ENCODE results near the gene FUT3. TPM values are rescaled to one million over a fixed set of nuclear protein-coding genes. Genes with fewer than 3 reads are reported as not detected.

The FUT3 gene
- total and polyA plus RNA-seq, 9 of the 15 experiments (the other 6 are each of a cell fraction or from before 2014, with no cell fraction given), result 0.09 TPM; not detected in 8

GRCh38 chr19:5798244-5798643, 53.0 kb downstream of the FUT3 start:
- Histone ChIP-seq H3K79me2 (ENCODE audit: control insufficient read depth, insufficient read depth, low read length) (no peaks in the 10 kb centered on the region), H2AFZ (ENCODE audit: low read depth, low read length) (no peak overlapping the region), H3K27ac (ENCODE audit: extremely low read depth, low read depth, low read length) (no peak overlapping the region), H3K27me3 (ENCODE audit: control insufficient read depth in 2 of 2, insufficient read depth in 2 of 2, low read length in 2 of 2) (no peaks in the 10 kb centered on the region), H3K4me1 (replicated peaks in 1 of 2; ENCODE audit: control insufficient read depth in 2 of 2, insufficient read depth in 2 of 2, low read length in 2 of 2) (peaks cover 32 to 58% of the 10 kb centered on the region in 2 experiments), H3K4me3 (no peak overlapping the region), H3K4me2 (ENCODE audit: insufficient read depth, low read length) (no peak overlapping the region), H3K9ac (ENCODE audit: insufficient read depth in 1 of 2, low read depth in 2 of 2, low read length in 2 of 2) (no peak overlapping the region), H3K36me3 (ENCODE audit: control insufficient read depth, insufficient read depth, low read length) (no peaks in the 10 kb centered on the region), H3K9me3 (replicated peaks; ENCODE audit: control insufficient read depth, insufficient read depth, low read depth, low read length) (no peaks in the 10 kb centered on the region), H4K20me1 (replicated peaks; ENCODE audit: control insufficient read depth, insufficient read depth, low read length) (0 out of 2 replicates have a peak, but pooled peaks cover 11% of the 10 kb centered on the region), H3K9me1 (ENCODE audit: control insufficient read depth, insufficient read depth, low read length) (no peaks in the 10 kb centered on the region)
- intact Hi-C loops (cut with micrococcal nuclease) (no loop called here), in situ Hi-C loops (cut with MboI) (no loop called here)
- 65% methylated on average over 8 of the region's 8 CpGs for WGBS (ENCODE audit: insufficient coverage, low coverage, missing lambda C conversion rate)
- DNase-seq (ENCODE audit: extremely low read depth in 1 of 4, low spot score in 3 of 4), result no peak
- ChIA-PET POLR2A (interaction anchor here (0.6 kb wide), 3 partner anchors 24 to 701 kb away, joined by 3 to 5 read pairs (median 3); no protein-coding TSS in a partner anchor), CTCF (ENCODE audit: low intra/inter-chr PET ratio) (no interaction called here)
- ATAC-seq, result no peak
- no TSS peak for BruUV-seq (replicated peaks)
- no peak for FAIRE-seq
- TF ChIP-seq ZC3H4 (CRISPR knock-in tag; IDR thresholded peaks at IDR 0.05; ENCODE audit: borderline replicate concordance) (no peak), CHD4 (IDR thresholded peaks at IDR 0.05; ENCODE audit: insufficient read depth, insufficient replicate concordance, low read depth, low read length, poor library complexity, severe bottlenecking) (no peak), MEF2A (IDR thresholded peaks at IDR 0.05; ENCODE audit: control insufficient read depth, low read depth, low read length) (no peak), MCM3 (IDR thresholded peaks at IDR 0.05) (no peak), ZNF512 (tag; IDR thresholded peaks at IDR 0.05) (peak; percentile 80), SRSF1 (IDR thresholded peaks at IDR 0.05; ENCODE audit: low read depth, low read length) (no peak), FOS (IDR thresholded peaks at IDR 0.05; ENCODE audit: extremely low read depth, insufficient read length) (no peak)

Data from K562 (cell line).